ENCODE data around the gene CAPN2.
"Not testable (repeated sequence)": the region's sequence is repeated elsewhere in the genome, so short reads cannot be mapped to it uniquely, and the experiment has no call there.

The CAPN2 gene

DNA sequence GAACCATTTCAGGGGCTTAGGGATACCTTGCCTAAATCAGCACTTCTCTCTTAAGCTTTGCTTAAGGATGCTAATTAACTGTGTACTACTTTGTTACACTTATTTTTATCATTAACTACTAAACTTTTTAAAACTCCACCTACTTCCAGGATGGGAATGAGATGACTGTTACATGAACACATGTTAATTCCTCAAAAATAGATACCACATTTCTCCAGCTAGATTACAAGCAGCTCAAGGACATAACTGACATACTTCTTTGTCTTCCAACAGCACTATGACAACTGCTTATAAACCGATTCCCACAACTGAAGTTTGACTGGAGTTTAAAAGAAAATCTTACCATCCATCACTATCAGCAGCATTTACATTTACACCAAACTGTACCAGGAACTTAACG, 79.7 kb downstream of the CAPN2 start:
- DNase-seq (ENCODE audit: low spot score) = no peak

- no peak for DNase-seq (ENCODE audit: low spot score)
These were observed 81.4 kb downstream of the CAPN2 start for GRCh38 chr1:223793716-223794115.

GRCh38 chr1:223794136-223794880, 82.0 kb downstream of the CAPN2 start:
- no peak for DNase-seq (ENCODE audit: low spot score)

DNA sequence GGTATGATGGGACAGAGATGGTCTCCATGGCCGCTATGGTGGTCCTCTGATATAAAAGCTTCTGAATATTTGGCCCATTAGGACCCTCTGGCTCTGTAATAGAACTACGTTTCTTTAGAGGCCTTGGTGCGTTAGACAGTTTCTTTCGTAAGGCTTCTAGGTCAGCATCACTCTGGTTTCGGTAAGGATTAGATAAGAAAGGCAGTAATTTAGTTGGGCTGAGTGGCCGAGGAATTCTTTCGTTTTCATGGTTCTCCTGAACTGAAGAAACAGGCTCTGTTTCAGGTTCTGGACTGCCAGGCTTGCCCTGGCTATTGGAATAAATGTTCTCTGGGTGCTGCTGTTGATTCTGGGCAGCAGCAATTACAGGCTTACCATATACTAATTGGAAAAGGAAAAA, 83.9 kb downstream of the CAPN2 start:
- DNase-seq (ENCODE audit: low spot score) = no peak

GRCh38 chr1:223802032-223802431, 89.7 kb downstream of the CAPN2 start:
- no peak for DNase-seq (ENCODE audit: low spot score)

DNA sequence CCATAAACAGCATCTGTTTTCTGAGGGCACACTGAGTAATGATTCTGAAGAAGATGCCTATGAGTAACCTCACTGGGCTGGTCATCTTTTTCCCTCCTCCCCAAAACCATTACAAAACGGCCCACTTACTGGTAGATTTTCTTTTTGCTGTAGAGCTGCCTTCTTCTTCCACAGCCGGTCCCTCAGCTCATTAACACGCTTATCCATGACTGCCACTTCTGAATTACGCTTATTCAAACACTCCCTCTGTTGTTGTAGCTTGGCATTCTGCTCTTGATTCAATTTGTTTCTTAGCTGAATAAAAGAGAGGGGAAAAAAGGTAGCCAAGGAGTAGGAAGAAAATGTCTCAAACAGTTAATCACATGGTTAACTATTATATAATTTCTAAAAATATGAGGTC, 90.3 kb downstream of the CAPN2 start:
- DNase-seq (ENCODE audit: low spot score) = no peak

GRCh38 chr1:223803211-223803610, 90.9 kb downstream of the CAPN2 start:
- DNase-seq (ENCODE audit: low spot score) = no peak

- DNase-seq (ENCODE audit: low spot score) = not testable (repeated sequence)
These were observed 97.6 kb downstream of the CAPN2 start for GRCh38 chr1:223809905-223810304.

- no peak for DNase-seq (ENCODE audit: low spot score)
These were observed 98.2 kb downstream of the CAPN2 start for GRCh38 chr1:223810586-223810985.

DNA sequence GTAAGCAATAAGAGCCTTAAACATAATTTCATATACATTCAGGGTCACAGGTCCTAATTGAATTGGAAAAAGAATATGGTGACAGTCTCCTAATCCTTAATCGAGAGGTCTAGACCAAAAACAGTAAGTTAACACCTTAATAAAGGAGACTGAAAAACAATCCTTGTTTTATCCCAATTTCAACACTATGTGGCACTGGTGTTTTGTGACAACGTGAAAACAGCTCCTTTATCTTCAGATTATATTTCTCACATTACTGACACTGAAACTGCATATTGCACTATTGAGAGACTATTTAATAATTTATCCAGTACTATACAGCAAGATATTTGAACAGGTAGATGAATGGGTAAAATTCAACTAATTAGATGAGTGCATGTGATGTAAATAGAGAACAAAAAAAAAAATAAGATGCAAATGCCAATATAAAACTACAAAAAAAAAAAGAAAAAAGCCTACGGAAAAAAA, 99.3 kb downstream of the CAPN2 start:
- peak; percentile 54 for DNase-seq (ENCODE audit: low spot score)

- no peak for DNase-seq (ENCODE audit: low spot score)
These were observed 101.3 kb downstream of the CAPN2 start for GRCh38 chr1:223813645-223814044.

- no peak for DNase-seq (ENCODE audit: low spot score)
These were observed 102.9 kb downstream of the CAPN2 start for GRCh38 chr1:223815020-223815853.

DNA sequence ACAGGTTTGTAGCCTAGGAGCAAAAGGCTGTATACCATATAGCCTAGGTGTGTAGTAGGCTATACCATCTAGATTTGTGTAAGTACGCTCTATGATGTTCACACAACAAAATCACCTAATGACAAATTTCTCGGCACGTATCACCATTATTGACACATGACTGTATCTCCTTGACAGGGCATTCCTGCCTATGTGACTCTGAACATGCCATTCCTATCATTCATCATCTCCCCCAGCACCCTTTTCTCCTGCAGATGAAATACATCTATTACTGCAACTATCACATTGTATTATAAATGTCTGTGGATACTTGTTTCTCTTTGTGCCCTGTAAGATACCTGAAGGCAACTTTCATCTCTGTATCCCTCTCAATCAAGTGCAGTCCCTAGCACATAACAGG, 103.5 kb downstream of the CAPN2 start:
- peak; percentile 16 for DNase-seq (ENCODE audit: low spot score)

DNA sequence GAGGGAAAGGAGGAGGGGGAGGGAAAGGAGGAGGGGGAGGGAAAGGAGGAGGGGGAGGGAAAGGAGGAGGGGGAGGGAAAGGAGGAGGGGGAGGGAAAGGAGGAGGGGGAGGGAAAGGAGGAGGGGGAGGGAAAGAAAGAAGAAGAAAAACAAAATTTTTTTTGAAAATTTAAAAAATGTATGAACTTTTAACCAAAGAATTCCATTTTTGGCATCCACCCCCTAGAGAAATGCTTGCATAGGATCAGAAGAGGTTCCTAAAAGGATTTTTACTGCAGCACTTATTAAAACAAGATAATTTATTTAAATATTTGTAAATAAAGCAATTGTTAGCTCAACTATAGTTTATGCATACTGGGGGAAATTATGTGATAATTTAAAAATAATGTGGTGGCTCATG, 104.9 kb downstream of the CAPN2 start:
- DNase-seq (ENCODE audit: low spot score) = not testable (repeated sequence)

DNA sequence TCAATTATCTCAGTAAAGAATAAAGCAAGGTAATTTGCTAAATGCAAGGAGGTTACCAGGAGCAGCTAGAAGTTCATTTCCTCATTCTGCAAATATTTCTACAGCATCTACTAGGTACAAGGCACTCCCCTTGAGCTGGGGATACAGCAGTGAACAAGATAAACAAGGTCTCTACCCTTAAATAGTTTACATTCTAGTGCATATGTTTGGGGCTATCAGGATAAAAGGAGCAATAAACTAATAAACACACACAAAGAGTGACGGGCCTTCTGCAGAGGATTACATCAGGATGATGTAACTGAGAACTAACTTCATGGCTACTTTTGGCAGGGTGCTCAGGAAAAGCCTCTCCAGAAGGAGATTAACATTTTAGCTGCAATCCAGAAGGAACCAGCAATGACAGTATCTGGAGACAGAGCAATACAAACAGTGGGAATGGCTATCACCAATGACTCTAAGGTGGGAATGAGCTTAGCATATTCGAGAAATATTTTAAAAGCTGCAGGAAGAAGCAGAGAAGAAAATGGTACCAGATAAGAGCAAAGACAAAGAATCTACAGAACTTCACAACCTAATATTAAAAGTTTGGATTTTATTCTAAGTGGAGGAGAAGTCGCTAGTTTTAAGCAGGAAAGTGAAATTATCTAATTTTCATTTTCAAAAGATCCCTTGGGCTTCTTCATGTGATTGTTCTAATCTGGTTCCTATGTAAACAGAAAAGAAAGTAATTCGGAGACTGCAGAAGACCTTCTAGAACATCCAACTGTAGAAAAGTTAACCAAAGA, 107.6 kb downstream of the CAPN2 start:
- DNase-seq (ENCODE audit: low spot score) = peak; percentile 57

DNA sequence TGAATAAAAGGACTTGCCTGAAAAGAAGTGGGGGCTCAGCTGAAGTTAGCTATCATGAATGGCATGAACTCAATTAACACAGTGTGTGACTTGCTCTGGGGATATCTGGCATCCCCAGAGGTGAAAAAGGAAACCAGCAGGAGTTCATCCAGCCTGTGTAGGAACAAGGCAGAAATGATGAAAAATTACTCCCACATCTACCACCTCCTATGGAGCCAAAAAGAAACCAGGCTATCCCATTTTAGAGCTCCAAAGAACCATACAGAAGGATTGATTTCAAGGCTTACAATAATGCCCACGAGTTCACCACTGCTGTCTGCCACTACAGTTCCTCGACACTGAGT, 108.1 kb downstream of the CAPN2 start:
- DNase-seq (ENCODE audit: low spot score) = no peak

GRCh38 chr1:223820971-223821370, 108.6 kb downstream of the CAPN2 start:
- DNase-seq (ENCODE audit: low spot score) = no peak

- no peak for DNase-seq (ENCODE audit: low spot score)
These were observed 111.9 kb downstream of the CAPN2 start for GRCh38 chr1:223824287-223824686.

- no peak for DNase-seq (ENCODE audit: low spot score)
These were observed 112.4 kb downstream of the CAPN2 start for GRCh38 chr1:223824712-223825111.
